Stimulated activated naive B cell treated with anti-CD40 and anti-IgM and Interleukin-4, amounts not matched to agents 10 μg/mL and 1 μg/mL and 100 μg/mL, for 72 hours (primary cell): ENCODE data around the gene TRPC4AP.

Experiments used
- ATAC-seq, 2 donors: fragments of 150-1000 bp; cut with Tn5 transposase; replicated peaks; 2 replicates each; pipeline ENCODE4 v1.10.0; 2021; ENCODE audit warnings: moderate library complexity in 1 of 2
- DNase-seq: peaks from one replicate; pipeline ENCODE4 v3.0.0; 2021
- H3K27ac Mint-ChIP-seq: one replicate; pipeline ENCODE4 v1.8.0; 2022; ENCODE audit warnings: mild to moderate bottlenecking, mixed read lengths
- H3K27me3 Mint-ChIP-seq, 2 donors: one replicate each; pipeline ENCODE4 v1.8.0; 2022; ENCODE audit warnings: mixed read lengths in 2 of 2
- H3K36me3 Mint-ChIP-seq, 2 donors: one replicate each; pipeline ENCODE4 v1.8.0; 2022; ENCODE audit warnings: mixed read lengths in 2 of 2, mild to moderate bottlenecking in 1 of 2
- H3K4me1 Mint-ChIP-seq, 2 donors: one replicate each; pipeline ENCODE4 v1.8.0; 2022; ENCODE audit warnings: mixed read lengths in 2 of 2, mild to moderate bottlenecking in 1 of 2
- H3K4me3 Mint-ChIP-seq, 2 donors: one replicate each; pipeline ENCODE4 v1.8.0; 2022; ENCODE audit warnings: mild to moderate bottlenecking in 2 of 2, mixed read lengths in 2 of 2, moderate library complexity in 1 of 2
- H3K9me3 Mint-ChIP-seq, 2 donors: one replicate each; pipeline ENCODE4 v1.8.0; 2022; ENCODE audit warnings: mixed read lengths in 2 of 2, mild to moderate bottlenecking in 1 of 2

The TRPC4AP gene

GRCh38 chr20:35000922-35001595 lies 91.5 kb downstream of the TRPC4AP start:
- H3K27me3 Mint-ChIP-seq = no peaks in the 10 kb centered on the region
- no peaks in the 10 kb centered on the region for H3K9me3 Mint-ChIP-seq
- peaks cover 5 to 6% of the 10 kb centered on the region in 2 donors for H3K4me1 Mint-ChIP-seq
- peak overlapping the region; percentile 70 for H3K27ac Mint-ChIP-seq
- ATAC-seq = no peak
- DNase-seq = no peak
- H3K4me3 Mint-ChIP-seq = no peak overlapping the region
- peaks cover 49 to 77% of the 10 kb centered on the region in 2 donors for H3K36me3 Mint-ChIP-seq

- H3K36me3 Mint-ChIP-seq = peaks cover 54 to 82% of the 10 kb centered on the region in 2 donors
- H3K9me3 Mint-ChIP-seq = no peaks in the 10 kb centered on the region
- H3K4me1 Mint-ChIP-seq = peaks cover 5 to 6% of the 10 kb centered on the region in 2 donors
- H3K27me3 Mint-ChIP-seq = no peaks in the 10 kb centered on the region
- peak overlapping the region; percentile 70 for H3K27ac Mint-ChIP-seq
- H3K4me3 Mint-ChIP-seq = no peak overlapping the region
- DNase-seq (no peak), ATAC-seq (no peak)
Observed at GRCh38 chr20:35000311-35000921, 92.2 kb downstream of the TRPC4AP start.

DNA sequence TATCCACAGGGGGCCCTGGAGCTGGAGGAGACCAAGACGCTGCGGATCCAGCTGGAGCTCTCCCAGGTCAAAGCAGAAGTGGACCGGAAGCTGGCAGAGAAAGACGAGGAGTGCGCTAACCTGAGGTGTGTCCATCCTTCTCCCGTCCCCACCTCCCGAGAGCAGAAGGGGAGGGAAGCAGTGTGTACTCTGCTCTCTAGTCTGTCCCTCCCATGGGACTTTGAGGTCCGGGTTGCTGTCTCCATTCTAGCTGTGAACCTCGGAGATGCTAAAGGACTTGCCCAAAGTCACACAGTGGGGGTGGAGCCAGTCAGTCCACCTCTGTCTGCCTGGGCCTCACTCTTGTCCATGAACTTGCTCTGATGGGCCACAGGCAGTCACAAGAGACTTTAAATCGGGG lies 92.8 kb downstream of the TRPC4AP start:
- DNase-seq (no peak), ATAC-seq (no peak)
- Mint-ChIP-seq H3K9me3 (no peaks in the 10 kb centered on the region), H3K4me1 (peaks cover 5 to 6% of the 10 kb centered on the region in 2 donors), H3K4me3 (no peak overlapping the region), H3K27me3 (no peaks in the 10 kb centered on the region), H3K36me3 (peaks cover 54 to 81% of the 10 kb centered on the region in 2 donors), H3K27ac (peak overlapping the region; percentile 37)

DNA sequence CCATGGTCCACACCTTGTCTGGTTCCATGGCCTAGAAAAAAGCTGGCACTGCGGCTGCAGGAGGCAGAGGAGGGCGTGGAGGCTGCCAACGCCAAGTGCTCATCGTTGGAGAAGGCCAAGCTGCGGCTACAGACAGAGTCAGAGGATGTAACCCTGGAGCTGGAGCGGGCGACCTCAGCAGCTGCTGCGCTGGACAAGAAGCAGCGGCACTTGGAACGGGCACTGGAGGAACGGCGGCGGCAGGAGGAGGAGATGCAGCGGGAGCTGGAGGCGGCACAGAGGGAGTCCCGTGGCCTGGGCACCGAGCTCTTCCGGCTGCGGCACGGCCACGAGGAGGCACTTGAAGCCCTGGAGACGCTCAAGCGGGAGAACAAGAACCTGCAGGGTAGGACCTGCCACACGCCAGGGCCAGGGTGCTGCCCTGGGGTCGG lies 93.6 kb downstream of the TRPC4AP start:
- no peak for ATAC-seq
- no peak for DNase-seq
- H3K9me3 Mint-ChIP-seq = no peaks in the 10 kb centered on the region
- peaks cover 5 to 6% of the 10 kb centered on the region in 2 donors for H3K4me1 Mint-ChIP-seq
- H3K36me3 Mint-ChIP-seq = peaks cover 57 to 80% of the 10 kb centered on the region in 2 donors
- no peaks in the 10 kb centered on the region for H3K27me3 Mint-ChIP-seq
- H3K27ac Mint-ChIP-seq = no peak overlapping the region
- no peak overlapping the region for H3K4me3 Mint-ChIP-seq

GRCh38 chr20:34998331-34998950 lies 94.2 kb downstream of the TRPC4AP start:
- H3K9me3 Mint-ChIP-seq = no peaks in the 10 kb centered on the region
- H3K27me3 Mint-ChIP-seq = no peaks in the 10 kb centered on the region
- H3K4me3 Mint-ChIP-seq = no peak overlapping the region
- H3K4me1 Mint-ChIP-seq = peaks cover 5 to 6% of the 10 kb centered on the region in 2 donors
- DNase-seq (no peak), ATAC-seq (no peak)
- peaks cover 63 to 83% of the 10 kb centered on the region in 2 donors for H3K36me3 Mint-ChIP-seq
- H3K27ac Mint-ChIP-seq = peak overlapping the region; percentile 63

- ATAC-seq = no peak
- Mint-ChIP-seq H3K36me3 (peaks cover 64 to 82% of the 10 kb centered on the region in 2 donors), H3K4me1 (peaks cover 5 to 6% of the 10 kb centered on the region in 2 donors), H3K4me3 (no peak overlapping the region), H3K9me3 (no peaks in the 10 kb centered on the region), H3K27me3 (no peaks in the 10 kb centered on the region), H3K27ac (peak overlapping the region; percentile 44)
- DNase-seq = no peak
Observed at GRCh38 chr20:34997774-34998173, 94.8 kb downstream of the TRPC4AP start.

DNA sequence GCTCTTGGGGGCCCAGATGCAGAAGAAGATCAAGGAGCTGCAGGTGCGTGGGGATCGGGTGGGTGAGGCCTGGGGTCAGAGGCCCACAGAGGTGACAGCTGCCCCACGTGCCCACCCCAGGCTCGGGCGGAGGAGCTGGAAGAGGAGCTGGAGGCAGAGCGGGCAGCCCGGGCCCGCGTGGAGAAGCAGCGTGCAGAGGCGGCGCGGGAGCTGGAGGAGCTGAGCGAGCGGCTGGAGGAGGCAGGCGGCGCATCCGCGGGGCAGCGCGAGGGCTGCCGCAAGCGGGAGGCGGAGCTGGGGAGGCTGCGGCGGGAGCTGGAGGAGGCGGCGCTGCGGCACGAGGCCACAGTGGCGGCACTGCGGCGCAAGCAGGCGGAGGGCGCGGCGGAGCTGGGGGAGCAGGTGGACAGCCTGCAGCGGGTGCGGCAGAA lies 95.5 kb downstream of the TRPC4AP start:
- H3K27ac Mint-ChIP-seq = peak overlapping the region; percentile 84
- ATAC-seq (no peak), DNase-seq (no peak)
- peaks cover 5 to 6% of the 10 kb centered on the region in 2 donors for H3K4me1 Mint-ChIP-seq
- H3K4me3 Mint-ChIP-seq = no peak overlapping the region
- no peaks in the 10 kb centered on the region for H3K27me3 Mint-ChIP-seq
- H3K36me3 Mint-ChIP-seq = peaks cover 64 to 79% of the 10 kb centered on the region in 2 donors
- no peaks in the 10 kb centered on the region for H3K9me3 Mint-ChIP-seq

GRCh38 chr20:34996243-34997028 lies 96.2 kb downstream of the TRPC4AP start:
- H3K36me3 Mint-ChIP-seq = peaks cover 63 to 75% of the 10 kb centered on the region in 2 donors
- H3K4me1 Mint-ChIP-seq = peaks cover 5 to 6% of the 10 kb centered on the region in 2 donors
- ATAC-seq (no peak), DNase-seq (no peak)
- H3K27me3 Mint-ChIP-seq = no peaks in the 10 kb centered on the region
- no peaks in the 10 kb centered on the region for H3K9me3 Mint-ChIP-seq
- no peak overlapping the region for H3K4me3 Mint-ChIP-seq
- H3K27ac Mint-ChIP-seq = peak overlapping the region; percentile 38

GRCh38 chr20:34995696-34996095 lies 96.9 kb downstream of the TRPC4AP start:
- DNase-seq = no peak
- H3K36me3 Mint-ChIP-seq = peaks cover 56 to 74% of the 10 kb centered on the region in 2 donors
- H3K4me3 Mint-ChIP-seq = no peak overlapping the region
- H3K27ac Mint-ChIP-seq = no peak overlapping the region
- no peaks in the 10 kb centered on the region for H3K27me3 Mint-ChIP-seq
- ATAC-seq = no peak
- peaks cover 4 to 6% of the 10 kb centered on the region in 2 donors for H3K4me1 Mint-ChIP-seq
- no peaks in the 10 kb centered on the region for H3K9me3 Mint-ChIP-seq

DNA sequence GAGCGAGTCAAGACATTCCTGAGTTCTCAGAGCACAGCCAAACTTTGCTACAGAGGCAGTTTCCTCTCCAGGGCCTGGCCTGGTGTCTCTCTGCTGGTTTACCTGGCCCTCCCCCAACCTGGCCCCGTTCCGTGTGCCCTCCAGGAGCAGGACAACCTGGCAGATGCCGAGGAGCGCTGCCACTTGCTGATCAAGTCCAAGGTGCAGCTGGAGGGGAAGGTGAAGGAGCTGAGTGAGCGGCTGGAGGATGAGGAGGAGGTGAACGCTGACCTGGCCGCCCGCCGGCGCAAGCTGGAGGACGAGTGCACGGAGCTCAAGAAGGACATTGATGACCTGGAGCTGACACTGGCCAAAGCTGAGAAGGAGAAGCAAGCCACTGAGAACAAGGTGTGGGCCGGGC lies 97.4 kb downstream of the TRPC4AP start:
- DNase-seq (no peak), ATAC-seq (no peak)
- Mint-ChIP-seq H3K27me3 (no peaks in the 10 kb centered on the region), H3K9me3 (no peaks in the 10 kb centered on the region), H3K4me3 (no peak overlapping the region), H3K36me3 (peaks cover 52 to 69% of the 10 kb centered on the region in 2 donors), H3K4me1 (peaks cover under 1 to 6% of the 10 kb centered on the region in 2 donors), H3K27ac (no peak overlapping the region)

DNA sequence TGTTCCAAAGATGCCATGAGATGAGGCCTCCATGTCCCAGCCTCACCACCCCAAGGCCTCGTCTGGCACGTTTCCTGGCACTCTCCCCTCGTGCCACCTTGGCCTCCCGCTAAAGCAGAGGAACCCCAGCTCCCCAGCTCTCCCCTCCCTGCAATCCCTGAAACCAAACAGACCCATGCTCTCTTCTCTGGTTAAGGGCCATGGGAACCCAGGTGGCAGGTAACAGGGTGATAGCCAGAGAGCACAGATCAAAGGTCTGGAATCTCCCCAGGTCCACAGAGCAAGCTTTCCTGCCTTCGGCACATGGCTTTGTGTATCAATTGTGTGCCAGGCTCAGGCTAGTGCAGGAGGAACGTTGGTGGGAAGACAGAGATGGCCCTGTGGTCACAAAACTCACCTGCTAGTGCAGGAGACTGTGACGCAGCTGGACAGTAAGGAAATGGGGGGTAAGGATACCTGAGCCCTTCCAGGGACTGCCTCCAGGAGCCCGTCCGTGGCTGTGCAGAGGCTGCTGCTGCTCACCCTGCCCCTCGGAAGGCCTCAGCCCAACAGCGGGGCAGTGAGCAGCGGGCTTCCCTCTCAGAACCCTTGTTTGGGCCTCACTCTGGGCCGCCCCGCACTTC lies 98.0 kb downstream of the TRPC4AP start:
- H3K27me3 Mint-ChIP-seq = no peaks in the 10 kb centered on the region
- H3K4me3 Mint-ChIP-seq = no peak overlapping the region
- no peak for DNase-seq
- no peak for ATAC-seq
- H3K36me3 Mint-ChIP-seq = peaks cover 47 to 65% of the 10 kb centered on the region in 2 donors
- peaks cover 0 to 6% of the 10 kb centered on the region in 2 donors for H3K4me1 Mint-ChIP-seq
- H3K27ac Mint-ChIP-seq = no peak overlapping the region
- H3K9me3 Mint-ChIP-seq = no peaks in the 10 kb centered on the region

DNA sequence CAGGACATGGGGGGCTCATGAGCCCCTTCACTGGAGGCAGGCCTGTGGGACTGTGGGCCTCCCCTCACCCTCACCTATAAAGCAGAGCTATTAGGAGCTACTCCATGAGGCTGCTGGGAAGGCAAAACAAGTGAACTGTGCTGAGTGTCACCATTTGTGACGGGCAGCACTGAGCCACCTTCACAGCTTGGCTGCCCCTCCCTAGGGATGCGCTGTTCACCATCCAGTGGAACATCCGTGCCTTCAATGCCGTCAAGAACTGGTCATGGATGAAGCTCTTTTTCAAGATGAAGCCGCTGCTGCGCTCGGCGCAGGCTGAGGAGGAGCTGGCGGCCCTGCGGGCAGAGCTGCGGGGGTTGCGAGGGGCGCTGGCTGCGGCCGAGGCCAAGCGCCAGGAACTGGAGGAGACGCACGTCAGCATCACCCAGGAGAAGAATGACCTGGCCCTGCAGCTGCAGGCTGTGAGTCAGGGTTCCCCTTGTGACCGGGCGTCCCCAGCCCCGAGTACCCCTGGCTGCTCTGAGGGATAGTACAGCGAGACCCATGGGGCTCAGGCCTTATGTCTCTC lies 98.6 kb downstream of the TRPC4AP start:
- no peak for DNase-seq
- H3K4me1 Mint-ChIP-seq = peaks cover 0 to 6% of the 10 kb centered on the region in 2 donors
- peaks cover 44 to 59% of the 10 kb centered on the region in 2 donors for H3K36me3 Mint-ChIP-seq
- H3K4me3 Mint-ChIP-seq = peak overlapping the region in 1 of 2 donors; percentile 38
- H3K27ac Mint-ChIP-seq = peak overlapping the region; percentile 47
- no peaks in the 10 kb centered on the region for H3K27me3 Mint-ChIP-seq
- no peak for ATAC-seq
- no peaks in the 10 kb centered on the region for H3K9me3 Mint-ChIP-seq

DNA sequence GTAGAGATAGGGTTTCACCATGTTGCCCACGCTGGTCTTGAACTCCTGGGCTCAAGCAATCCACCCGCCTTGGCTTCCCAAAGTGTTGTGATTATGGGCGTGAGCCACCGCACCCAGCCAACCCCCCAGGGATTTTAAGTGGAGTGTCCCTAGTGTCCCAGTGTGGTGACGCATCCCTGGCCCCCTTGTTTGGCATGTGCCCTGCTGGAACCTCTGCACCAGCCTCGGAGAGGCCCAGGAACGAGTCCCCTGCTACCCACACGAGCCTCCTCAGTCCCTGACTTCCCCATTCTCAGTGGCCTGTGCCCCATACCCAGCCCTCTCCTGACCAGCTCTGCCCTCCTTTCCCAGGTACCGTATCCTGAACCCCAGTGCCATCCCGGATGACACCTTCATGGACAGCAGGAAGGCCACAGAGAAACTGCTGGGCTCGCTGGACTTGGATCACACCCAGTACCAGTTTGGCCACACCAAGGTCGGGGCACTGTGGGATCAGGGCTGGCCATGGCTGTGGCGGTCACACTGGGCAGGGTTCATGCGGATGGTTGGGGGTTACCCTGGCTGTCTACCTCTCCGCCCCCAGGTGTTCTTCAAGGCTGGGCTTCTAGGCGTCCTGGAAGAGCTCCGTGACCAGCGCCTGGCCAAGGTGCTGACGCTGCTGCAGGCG lies 99.7 kb downstream of the TRPC4AP start:
- ATAC-seq = no peak
- Mint-ChIP-seq H3K36me3 (peaks cover 38 to 48% of the 10 kb centered on the region in 2 donors), H3K9me3 (no peaks in the 10 kb centered on the region)

More for the DNA sequence above, 99.7 kb downstream of the TRPC4AP start:
- no peaks in the 10 kb centered on the region for H3K27me3 Mint-ChIP-seq
- no peak overlapping the region for H3K4me3 Mint-ChIP-seq
- no peak overlapping the region for H3K27ac Mint-ChIP-seq
- peaks cover 3 to 6% of the 10 kb centered on the region in 2 donors for H3K4me1 Mint-ChIP-seq
- DNase-seq = no peak
